ENCODE measurements around the gene AP2A2.

Gene AP2A2

DNA sequence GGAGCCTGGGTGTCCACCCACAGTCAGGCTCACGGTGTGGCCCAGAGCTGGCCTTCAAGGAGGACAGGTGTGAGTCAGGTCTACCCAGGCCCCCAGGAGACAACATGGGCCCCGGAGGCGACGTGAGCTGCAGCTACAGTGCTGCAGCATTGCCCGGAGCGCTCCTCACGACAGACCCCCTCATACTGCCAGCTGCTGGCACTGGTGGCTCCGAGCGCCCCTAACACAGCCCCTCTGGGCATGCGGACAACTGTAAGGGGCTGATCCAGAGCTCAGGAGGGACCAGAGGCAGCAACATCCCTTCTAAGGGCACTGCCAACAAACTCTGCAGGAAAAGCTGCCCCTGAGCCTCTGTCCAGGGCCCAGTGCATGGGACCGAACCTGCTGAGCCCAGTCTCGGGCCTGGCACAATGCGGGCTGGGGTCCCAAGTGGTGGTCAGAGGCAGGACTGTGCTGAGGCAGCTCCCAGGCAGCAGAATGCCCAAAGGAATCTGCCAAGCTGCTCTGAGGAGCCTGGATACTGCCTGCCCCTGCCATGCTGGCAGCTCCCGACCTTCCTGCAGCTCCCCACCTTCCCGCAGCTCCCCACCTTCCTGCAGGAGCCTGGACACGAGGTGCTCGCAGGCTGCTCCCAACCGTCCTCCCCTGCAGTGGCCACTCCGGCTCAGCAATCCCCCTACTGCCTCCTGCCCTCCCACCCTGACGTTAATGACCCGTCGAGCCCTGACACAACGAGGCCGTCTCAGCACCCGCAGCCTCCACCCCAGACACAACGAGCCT lies 30.1 kb upstream of the AP2A2 start:
- Histone ChIP-seq H3K27me3 (ENCODE audit: control insufficient read depth, low read length) (no peaks in the 10 kb centered on the region), H3K27ac (ENCODE audit: low read depth, low read length) (no peak overlapping the region), H3K9me3 (ENCODE audit: control insufficient read depth, insufficient read depth, low read length) (no peaks in the 10 kb centered on the region), H3K79me2 (ENCODE audit: control insufficient read depth, low read length) (no peaks in the 10 kb centered on the region), H3K36me3 (ENCODE audit: control insufficient read depth, low read length) (peaks cover 24% of the 10 kb centered on the region), H3K4me1 (ENCODE audit: control insufficient read depth, low read length) (no peaks in the 10 kb centered on the region), H3K9me2 (replicated peaks; ENCODE audit: control insufficient read depth, low read length) (no peaks in the 10 kb centered on the region), H3F3A (ENCODE audit: control insufficient read depth, insufficient read depth) (no peaks in the 10 kb centered on the region), H3K4me3 (ENCODE audit: low read length) (no peak overlapping the region), H3K4me2 (ENCODE audit: low read length) (no peak overlapping the region), H4K20me1 (ENCODE audit: control insufficient read depth, insufficient read depth, low read depth, low read length) (no peaks in the 10 kb centered on the region)
- no peak for TF ChIP-seq EZH2phosphoT487 (IDR thresholded peaks at IDR 0.05; ENCODE audit: borderline replicate concordance, low read length)

DNA sequence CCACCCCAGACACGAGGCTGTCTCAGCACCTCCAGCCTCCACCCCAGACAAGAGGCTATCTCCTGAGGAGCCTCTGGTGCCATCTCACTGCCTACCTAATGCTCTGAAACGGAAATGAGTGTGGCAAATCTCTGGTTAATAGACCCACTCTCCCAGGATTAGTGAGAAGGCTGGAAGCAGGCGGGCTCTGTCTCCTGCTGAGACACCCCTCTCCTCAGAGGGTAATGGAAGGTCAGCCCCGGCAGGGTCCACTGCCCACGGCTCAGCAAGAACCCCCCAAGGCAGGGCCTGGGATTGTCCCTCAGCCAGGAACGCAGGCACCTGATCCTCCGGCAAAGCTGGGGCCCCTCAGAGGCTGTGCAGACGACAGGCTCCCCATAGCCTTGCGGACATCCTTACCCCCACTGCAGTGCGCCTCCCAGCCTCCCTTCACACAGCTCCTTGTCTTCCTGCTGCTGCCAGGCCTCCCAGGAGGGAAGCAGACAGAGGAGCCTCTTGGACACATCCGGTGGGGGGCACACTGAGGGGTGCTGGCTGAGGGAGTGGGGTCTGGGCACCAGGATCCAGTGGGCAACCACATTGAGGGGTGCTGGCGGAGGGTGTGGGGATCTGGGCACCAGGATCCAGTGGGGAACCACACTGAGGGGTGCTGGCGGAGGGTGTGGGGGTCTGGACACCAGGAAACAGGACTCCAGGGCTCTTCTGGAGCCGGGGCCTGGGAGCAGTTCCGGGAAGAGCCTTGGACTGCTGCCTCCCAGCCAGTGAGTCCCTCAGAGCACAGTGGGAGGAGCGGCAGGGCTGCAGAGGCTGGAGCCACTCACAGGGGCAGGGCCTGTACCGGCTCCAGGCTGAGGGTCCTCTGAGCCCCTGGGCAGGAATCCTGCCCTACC lies 28.2 kb upstream of the AP2A2 start:
- no peaks in the 10 kb centered on the region for H3K79me2 ChIP-seq (ENCODE audit: control insufficient read depth, low read length)
- H3K27me3 ChIP-seq (ENCODE audit: control insufficient read depth, low read length), result no peaks in the 10 kb centered on the region
- no peak overlapping the region for H3K4me2 ChIP-seq (ENCODE audit: low read length)
- no peaks in the 10 kb centered on the region for H4K20me1 ChIP-seq (ENCODE audit: control insufficient read depth, insufficient read depth, low read depth, low read length)
- no peaks in the 10 kb centered on the region for H3K9me2 ChIP-seq (replicated peaks; ENCODE audit: control insufficient read depth, low read length)
- no peaks in the 10 kb centered on the region for H3F3A ChIP-seq (ENCODE audit: control insufficient read depth, insufficient read depth)
- H3K36me3 ChIP-seq (ENCODE audit: control insufficient read depth, low read length), result peaks cover 44% of the 10 kb centered on the region
- H3K9me3 ChIP-seq (ENCODE audit: control insufficient read depth, insufficient read depth, low read length), result no peaks in the 10 kb centered on the region
- TF ChIP-seq, protein P1, sequence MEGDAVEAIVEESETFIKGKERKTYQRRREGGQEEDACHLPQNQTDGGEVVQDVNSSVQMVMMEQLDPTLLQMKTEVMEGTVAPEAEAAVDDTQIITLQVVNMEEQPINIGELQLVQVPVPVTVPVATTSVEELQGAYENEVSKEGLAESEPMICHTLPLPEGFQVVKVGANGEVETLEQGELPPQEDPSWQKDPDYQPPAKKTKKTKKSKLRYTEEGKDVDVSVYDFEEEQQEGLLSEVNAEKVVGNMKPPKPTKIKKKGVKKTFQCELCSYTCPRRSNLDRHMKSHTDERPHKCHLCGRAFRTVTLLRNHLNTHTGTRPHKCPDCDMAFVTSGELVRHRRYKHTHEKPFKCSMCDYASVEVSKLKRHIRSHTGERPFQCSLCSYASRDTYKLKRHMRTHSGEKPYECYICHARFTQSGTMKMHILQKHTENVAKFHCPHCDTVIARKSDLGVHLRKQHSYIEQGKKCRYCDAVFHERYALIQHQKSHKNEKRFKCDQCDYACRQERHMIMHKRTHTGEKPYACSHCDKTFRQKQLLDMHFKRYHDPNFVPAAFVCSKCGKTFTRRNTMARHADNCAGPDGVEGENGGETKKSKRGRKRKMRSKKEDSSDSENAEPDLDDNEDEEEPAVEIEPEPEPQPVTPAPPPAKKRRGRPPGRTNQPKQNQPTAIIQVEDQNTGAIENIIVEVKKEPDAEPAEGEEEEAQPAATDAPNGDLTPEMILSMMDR (IDR thresholded peaks at IDR 0.05; ENCODE audit: low read depth, low read length, poor library complexity, severe bottlenecking), result no peak
- no peak for TF ChIP-seq EZH2phosphoT487 (IDR thresholded peaks at IDR 0.05; ENCODE audit: borderline replicate concordance, low read length)
- H3K27ac ChIP-seq (ENCODE audit: low read depth, low read length), result no peak overlapping the region
- no peak overlapping the region for H3K4me3 ChIP-seq (ENCODE audit: low read length)
- no peaks in the 10 kb centered on the region for H3K4me1 ChIP-seq (ENCODE audit: control insufficient read depth, low read length)

DNA sequence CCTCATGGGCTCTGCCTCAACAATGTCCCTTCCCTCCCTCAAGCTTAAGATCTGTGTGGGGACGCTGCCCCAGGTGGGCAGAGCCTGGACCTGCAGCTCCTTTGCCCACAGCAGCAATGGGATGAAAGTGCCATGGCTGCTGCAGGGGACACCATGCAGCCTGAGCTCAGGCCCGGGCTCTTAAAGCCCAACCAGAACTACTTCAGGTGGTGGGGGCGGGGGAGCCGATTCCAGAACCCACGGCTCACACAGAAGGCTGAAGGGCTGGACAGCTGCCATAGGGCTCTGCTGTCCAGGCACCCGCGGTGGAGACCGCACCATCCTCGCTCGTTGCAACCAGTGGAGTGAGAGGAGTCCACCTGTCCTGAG lies 27.5 kb upstream of the AP2A2 start:
- H3K79me2 ChIP-seq (ENCODE audit: control insufficient read depth, low read length), result no peaks in the 10 kb centered on the region
- no peaks in the 10 kb centered on the region for H3K4me1 ChIP-seq (ENCODE audit: control insufficient read depth, low read length)
- H3K36me3 ChIP-seq (ENCODE audit: control insufficient read depth, low read length), result peaks cover 50% of the 10 kb centered on the region
- H3F3A ChIP-seq (ENCODE audit: control insufficient read depth, insufficient read depth), result no peaks in the 10 kb centered on the region
- H3K27me3 ChIP-seq (ENCODE audit: control insufficient read depth, low read length), result no peaks in the 10 kb centered on the region
- no peak overlapping the region for H3K27ac ChIP-seq (ENCODE audit: low read depth, low read length)
- no peaks in the 10 kb centered on the region for H4K20me1 ChIP-seq (ENCODE audit: control insufficient read depth, insufficient read depth, low read depth, low read length)
- H3K9me3 ChIP-seq (ENCODE audit: control insufficient read depth, insufficient read depth, low read length), result no peaks in the 10 kb centered on the region
- no peak overlapping the region for H3K4me3 ChIP-seq (ENCODE audit: low read length)
- H3K9me2 ChIP-seq (replicated peaks; ENCODE audit: control insufficient read depth, low read length), result no peaks in the 10 kb centered on the region
- H3K4me2 ChIP-seq (ENCODE audit: low read length), result no peak overlapping the region
- TF ChIP-seq, protein P1 (IDR thresholded peaks at IDR 0.05; ENCODE audit: low read depth, low read length, poor library complexity, severe bottlenecking), result peak; percentile 30
- TF ChIP-seq EZH2phosphoT487 (IDR thresholded peaks at IDR 0.05; ENCODE audit: borderline replicate concordance, low read length), result no peak
